GM06990 (cell line): Measurements from ENCODE around the gene GANC.
"Not testable (repeated sequence)": the region's sequence is repeated elsewhere in the genome, so short reads cannot be mapped to it uniquely, and the experiment has no call there.

ENCODE experiments used
- DNase-seq: peaks from one replicate; pipeline ENCODE4 v3.0.0-alpha.2; 2011; ENCODE audit not compliant: insufficient read length; ENCODE audit errors: extremely low read depth
- H3K27me3 ChIP-seq: replicated peaks from 2 replicates; pipeline ENCODE4 v1.6.0; 2011; ENCODE audit warnings: low read length; ENCODE audit not compliant: control insufficient read depth, insufficient read depth
- H3K36me3 ChIP-seq: 2 replicates; pipeline ENCODE4 v1.5.1; 2011; ENCODE audit warnings: low read length; ENCODE audit not compliant: control insufficient read depth, insufficient read depth
- H3K4me3 ChIP-seq: replicated peaks from 2 replicates; pipeline ENCODE4 v1.5.1; 2011; ENCODE audit warnings: low read depth, mild to moderate bottlenecking, control low read depth, low read length
- CTCF ChIP-seq: IDR thresholded peaks from 2 replicates; pipeline ENCODE4 v1.5.1; 2011; ENCODE audit warnings: low read length, control low read depth, mild to moderate bottlenecking, inconsistent platforms; ENCODE audit not compliant: insufficient read depth, poor library complexity, severe bottlenecking

The GANC gene

GRCh38 chr15:42272939-42273899, at the start of gene GANC, which contains the start of gene TMEM87A:
Gene GANC (plus strand): TSS chr15:42273201. CDS start chr15:42274482, 1,281 bp downstream.
Gene TMEM87A (minus strand): TSS chr15:42273433. CDS start chr15:42273398, 35 bp downstream.
- peak within 1 kb of the TSS; percentile 71 for H3K4me3 ChIP-seq
- peak; percentile 93 for DNase-seq

GRCh38 chr15:42226648-42227047, 46.4 kb upstream of the GANC start:
- DNase-seq, result no peak
- Histone ChIP-seq H3K27me3 (no peaks in the 10 kb centered on the region), H3K36me3 (peaks cover 7% of the 10 kb centered on the region), H3K4me3 (no peak overlapping the region)
- TF ChIP-seq CTCF, result no peak

More at GRCh38 chr15:42272939-42273899, at the start of gene GANC, which contains the start of gene TMEM87A:
- no peaks in the 10 kb centered on the region for H3K36me3 ChIP-seq
- TF ChIP-seq CTCF, result no peak
- H3K27me3 ChIP-seq, result no peaks in the 10 kb centered on the region

GRCh38 chr15:42228036-42228435, 45.0 kb upstream of the GANC start:
- peaks cover 7% of the 10 kb centered on the region for H3K36me3 ChIP-seq
- TF ChIP-seq CTCF, result no peak
- no peak for DNase-seq

GRCh38 chr15:42228981-42229380, 44.0 kb upstream of the GANC start:
- not testable (repeated sequence) for DNase-seq, H3K36me3 ChIP-seq, H3K27me3 ChIP-seq, H3K4me3 ChIP-seq

More at GRCh38 chr15:42228036-42228435, 45.0 kb upstream of the GANC start:
- H3K27me3 ChIP-seq, result no peaks in the 10 kb centered on the region
- H3K4me3 ChIP-seq, result no peak overlapping the region

- no peak for DNase-seq
- TF ChIP-seq CTCF, result no peak
- Histone ChIP-seq H3K27me3 (no peaks in the 10 kb centered on the region), H3K4me3 (no peak overlapping the region), H3K36me3 (peaks cover 5% of the 10 kb centered on the region)
Measured at GRCh38 chr15:42231088-42231487, 41.9 kb upstream of the GANC start.

- H3K4me3 ChIP-seq, result no peak overlapping the region
- no peak for DNase-seq
- TF ChIP-seq CTCF, result no peak
- no peaks in the 10 kb centered on the region for H3K27me3 ChIP-seq
- peaks cover 4% of the 10 kb centered on the region for H3K36me3 ChIP-seq
Measured at GRCh38 chr15:42232606-42233005, 40.4 kb upstream of the GANC start.
